GM18520 (cell line): Measurements from ENCODE around the gene MIEF1.
"Not testable (repeated sequence)": the region's sequence is repeated elsewhere in the genome, so short reads cannot be mapped to it uniquely, and the experiment has no call there.

Experiments
- ATAC-seq: cut with Tn5 transposase; IDR thresholded peaks from one replicate; pipeline ENCODE4 v1.9.1; 2021; ENCODE audit not compliant: unreplicated experiment

MIEF1 gene

GRCh38 chr22:39512026-39512425 is 9.9 kb downstream of the MIEF1 start:
- no peak for ATAC-seq

- ATAC-seq, result no peak
Measured at GRCh38 chr22:39513791-39514190, 11.7 kb downstream of the MIEF1 start.

- no peak for ATAC-seq
Measured at GRCh38 chr22:39514373-39514973, 12.4 kb downstream of the MIEF1 start.

- ATAC-seq, result no peak
Measured at GRCh38 chr22:39515266-39516050, 13.4 kb downstream of the MIEF1 start.

GRCh38 chr22:39517470-39517869 is 15.4 kb downstream of the MIEF1 start:
- ATAC-seq, result no peak

GRCh38 chr22:39518144-39518786 is 16.2 kb downstream of the MIEF1 start:
- ATAC-seq, result no peak

- no peak for ATAC-seq
Measured at GRCh38 chr22:39518996-39519680, 17.0 kb downstream of the MIEF1 start.

GRCh38 chr22:39519681-39520225 is 17.7 kb downstream of the MIEF1 start:
- peak; percentile 54 for ATAC-seq

- ATAC-seq, result peak; percentile 22
Measured at GRCh38 chr22:39520226-39521105, 18.4 kb downstream of the MIEF1 start, which contains the start of gene ATF4. ATF4 (plus strand) TSS chr22:39520562; CDS start chr22:39521446, 884 bp downstream.

- peak; percentile 15 for ATAC-seq
Measured at GRCh38 chr22:39521106-39521885, 19.2 kb downstream of the MIEF1 start.

GRCh38 chr22:39522091-39522490 is 20.0 kb downstream of the MIEF1 start:
- ATAC-seq, result not testable (repeated sequence)

GRCh38 chr22:39522567-39523300 is 20.6 kb downstream of the MIEF1 start:
- ATAC-seq, result no peak

- ATAC-seq, result no peak
Measured at GRCh38 chr22:39524089-39524752, 22.1 kb downstream of the MIEF1 start.

GRCh38 chr22:39524753-39525657 is 22.9 kb downstream of the MIEF1 start:
- no peak for ATAC-seq

GRCh38 chr22:39525658-39525975 is 23.5 kb downstream of the MIEF1 start:
- no peak for ATAC-seq

- ATAC-seq, result no peak
Measured at GRCh38 chr22:39526736-39527171, 24.7 kb downstream of the MIEF1 start.

GRCh38 chr22:39527481-39527961 is 25.4 kb downstream of the MIEF1 start:
- ATAC-seq, result no peak
